Activated T-helper 9 cell treated with anti-CD3 and anti-CD28 coated beads, Interleukin-2, amount 50 U/mL, for 16 hours (primary cell): ENCODE results near the gene ZNF593OS.
A peak's percentile ranks its signal among the peaks of the same experiment; 100 is the strongest.

Experiments used
- DNase-seq: peaks from one replicate; pipeline ENCODE4 v3.0.0-alpha.2; 2020; ENCODE audit warnings: low read depth

The ZNF593OS gene

DNA sequence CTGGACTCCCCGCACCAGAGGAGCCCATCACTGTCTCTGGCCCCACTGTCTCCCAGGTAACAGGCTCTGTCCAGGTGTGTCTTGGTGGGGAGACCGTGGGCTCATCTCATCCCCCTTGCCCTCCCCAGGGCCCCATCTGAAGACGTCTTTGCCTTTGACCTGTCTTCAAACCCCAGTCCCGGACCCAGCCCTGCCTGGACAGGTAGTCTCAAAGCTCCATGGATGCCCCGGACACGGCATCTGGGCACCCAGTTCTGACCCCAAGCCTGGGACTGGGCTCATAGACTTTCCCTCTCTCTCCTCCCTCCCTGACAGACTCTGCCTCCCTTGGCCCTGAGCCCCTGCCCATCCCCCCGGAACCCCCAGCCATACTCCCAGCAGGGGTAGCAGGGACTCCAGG is 12.5 kb upstream of the ZNF593OS start:
- DNase-seq: no peak

DNA sequence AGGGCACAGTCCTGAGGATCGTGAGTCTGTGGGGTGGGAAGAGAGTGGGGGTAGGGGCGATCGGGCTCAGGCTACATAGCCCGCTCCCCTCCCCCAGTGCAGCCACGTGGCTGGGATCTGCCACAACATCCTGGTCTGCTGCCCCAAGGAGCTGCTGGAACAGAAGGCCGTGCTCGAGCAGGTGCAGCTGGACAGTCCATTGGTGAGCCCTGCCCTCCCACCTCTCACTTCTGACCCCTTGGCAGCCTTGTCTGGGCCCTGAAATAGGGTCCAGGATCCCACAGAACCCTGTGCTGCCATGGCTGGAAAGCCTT is 10.7 kb upstream of the ZNF593OS start:
- no peak for DNase-seq

- DNase-seq: no peak
Measured at GRCh38 chr1:26181586-26182382, 10.2 kb upstream of the ZNF593OS start.

DNA sequence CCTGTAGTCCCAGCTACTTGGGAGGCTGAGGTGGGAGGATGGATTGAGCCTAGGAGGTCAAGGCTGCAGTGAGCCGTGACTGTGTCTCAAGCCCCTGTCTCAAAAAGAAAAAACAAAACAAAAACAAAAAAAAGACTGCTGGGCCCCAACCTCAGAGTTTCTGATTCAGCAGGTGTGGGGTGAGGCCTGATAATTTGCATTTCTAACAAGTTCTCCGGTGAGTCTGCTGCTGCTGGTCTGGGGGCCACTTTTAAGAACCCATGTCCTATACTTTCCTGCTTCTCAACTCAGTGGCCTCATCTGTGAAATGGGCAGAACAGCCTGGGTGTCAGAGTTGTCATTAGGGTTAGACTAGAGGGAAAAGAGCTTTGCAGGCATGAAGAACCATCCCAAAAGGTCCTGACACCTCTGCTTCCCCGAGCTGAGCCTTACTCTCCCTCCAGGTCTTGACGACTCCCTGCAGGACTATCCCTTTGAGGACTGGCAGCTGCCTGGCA is 8.4 kb upstream of the ZNF593OS start:
- DNase-seq: no peak

DNA sequence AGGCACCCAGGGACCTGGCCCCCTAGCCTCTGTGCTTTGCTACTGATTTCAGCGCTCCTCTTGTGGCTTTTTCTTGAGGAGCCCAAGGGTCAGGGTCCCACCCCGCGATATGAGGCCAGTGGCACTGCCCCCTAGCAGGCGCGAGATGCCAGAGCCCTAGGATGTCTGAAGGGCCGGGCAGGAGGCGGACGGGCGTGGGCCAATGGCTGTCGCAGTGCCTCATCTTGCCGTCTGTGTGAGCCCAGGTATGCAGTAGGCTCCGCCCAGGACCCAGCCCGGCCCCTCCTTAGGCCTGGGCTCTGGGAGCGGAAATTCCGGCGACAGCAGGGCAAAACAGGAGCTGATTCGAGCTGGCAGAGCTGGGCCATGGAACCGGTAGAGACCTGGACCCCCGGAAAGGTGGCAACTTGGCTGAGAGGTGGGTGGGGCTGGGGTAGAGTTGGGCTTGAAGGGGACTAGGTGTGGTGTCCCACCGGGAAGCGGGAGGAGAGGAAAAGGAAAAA is 5.6 kb upstream of the ZNF593OS start, which contains the start of gene CNKSR1:
Gene CNKSR1, plus strand, starts transcription at position 310 of the 503 bp plus-strand sequence. Its CDS starts 57 bp downstream, at position 367.
- DNase-seq: no peak

GRCh38 chr1:26175346-26175745 is 3.7 kb upstream of the ZNF593OS start:
- no peak for DNase-seq

GRCh38 chr1:26170472-26170821 is 1.2 kb downstream of the ZNF593OS start:
- no peak for DNase-seq

DNA sequence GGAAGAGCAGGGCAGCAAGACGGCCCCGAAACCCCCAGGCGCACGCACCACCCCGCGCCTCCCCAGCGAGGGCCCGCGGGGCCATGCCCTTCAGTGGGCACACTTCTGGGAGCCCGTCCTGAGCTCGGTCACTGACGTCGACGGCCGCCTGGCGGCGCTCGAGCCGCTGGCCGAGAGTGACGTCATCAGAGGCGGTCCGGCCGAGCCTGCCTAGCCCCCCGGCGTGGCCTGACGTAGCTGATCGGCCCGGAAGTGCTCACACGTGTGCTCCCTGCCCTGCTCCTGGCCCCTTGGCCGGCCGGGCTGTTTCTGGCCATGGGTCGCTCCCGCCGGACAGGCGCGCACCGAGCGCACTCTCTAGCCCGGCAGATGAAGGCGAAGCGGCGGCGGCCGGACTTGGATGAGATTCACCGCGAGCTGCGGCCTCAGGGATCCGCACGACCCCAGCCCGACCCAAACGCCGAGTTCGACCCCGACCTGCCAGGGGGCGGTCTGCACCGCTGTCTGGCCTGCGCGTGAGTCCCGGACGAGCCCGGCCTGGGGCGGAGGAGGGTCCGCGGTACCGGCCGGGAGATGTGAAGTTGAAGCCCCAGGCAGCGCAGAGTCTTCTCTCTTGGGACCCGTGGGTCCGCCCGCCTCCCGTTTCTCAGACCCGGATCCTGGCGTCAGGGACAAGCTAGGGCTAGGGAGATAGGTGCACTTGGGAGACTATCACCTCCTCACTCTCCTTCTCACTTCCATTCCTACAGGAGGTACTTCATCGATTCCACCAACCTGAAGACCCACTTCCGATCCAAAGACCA is 1.8 kb downstream of the ZNF593OS start, which contains the start of gene ZNF593:
Gene ZNF593, plus strand, starts transcription at position 240 of the 803 bp plus-strand sequence. Its CDS starts 76 bp downstream, at position 316.
- peak; percentile 83 for DNase-seq

DNA sequence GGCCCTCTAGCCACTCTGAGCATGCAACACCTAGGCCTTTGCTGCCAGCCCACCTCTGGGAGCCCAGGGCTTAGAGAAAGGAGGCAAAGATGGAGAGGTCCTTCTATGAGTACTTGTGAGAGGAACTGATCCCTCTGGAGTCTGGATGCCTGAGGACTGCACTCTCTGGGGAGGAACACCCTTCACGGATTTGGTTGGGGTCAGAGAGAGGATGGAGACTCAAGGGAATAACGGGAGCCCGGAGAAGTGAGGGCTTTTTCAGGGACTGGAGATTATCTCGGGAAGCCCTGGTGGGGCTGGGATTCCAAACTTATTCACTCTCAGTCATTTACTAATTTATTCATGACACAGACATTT is 2.5 kb downstream of the ZNF593OS start:
- DNase-seq: no peak

DNA sequence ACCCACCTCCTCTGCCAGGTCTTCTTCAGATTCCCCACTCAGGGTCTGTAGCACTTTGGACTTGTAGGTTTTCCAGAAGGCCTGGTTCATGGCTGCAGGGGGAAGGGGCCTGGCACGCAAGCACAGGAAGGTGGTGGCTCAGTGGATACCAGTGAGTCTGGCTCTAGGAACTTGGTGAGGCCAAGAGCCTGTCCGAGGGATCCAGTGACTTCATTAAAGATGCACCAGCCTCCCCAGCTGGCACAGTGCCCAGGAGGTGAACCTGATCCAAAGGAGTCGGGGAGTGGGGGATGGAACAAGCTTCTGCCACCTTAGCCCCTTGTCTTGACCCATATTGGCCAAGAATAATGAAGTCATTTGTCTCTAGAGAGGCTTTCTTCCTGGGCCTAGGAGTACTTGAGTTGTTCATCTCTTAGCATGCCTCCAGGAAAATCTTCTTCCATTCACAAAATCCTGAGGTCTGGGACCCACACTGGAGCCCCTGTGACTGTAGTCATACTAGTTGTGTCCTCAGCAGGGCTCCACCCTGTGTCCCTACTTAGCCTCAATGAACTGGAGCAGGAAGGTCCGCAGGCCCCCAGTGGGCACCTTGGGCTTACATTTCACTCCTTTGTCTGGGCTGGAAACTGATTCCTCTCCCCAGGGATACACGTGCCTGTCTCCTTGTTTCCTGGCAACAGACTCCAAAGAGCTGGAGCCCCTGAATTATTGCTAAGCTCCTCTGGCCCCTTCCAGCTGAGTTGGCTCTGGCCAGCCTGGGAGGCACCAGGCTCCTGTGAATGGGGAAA is 3.0 kb downstream of the ZNF593OS start, which contains the start of gene C1orf232:
Gene C1orf232, minus strand, starts transcription at position 554 of the 788 bp plus-strand sequence. Its CDS starts 464 bp downstream, at position 90.
- no peak for DNase-seq

DNA sequence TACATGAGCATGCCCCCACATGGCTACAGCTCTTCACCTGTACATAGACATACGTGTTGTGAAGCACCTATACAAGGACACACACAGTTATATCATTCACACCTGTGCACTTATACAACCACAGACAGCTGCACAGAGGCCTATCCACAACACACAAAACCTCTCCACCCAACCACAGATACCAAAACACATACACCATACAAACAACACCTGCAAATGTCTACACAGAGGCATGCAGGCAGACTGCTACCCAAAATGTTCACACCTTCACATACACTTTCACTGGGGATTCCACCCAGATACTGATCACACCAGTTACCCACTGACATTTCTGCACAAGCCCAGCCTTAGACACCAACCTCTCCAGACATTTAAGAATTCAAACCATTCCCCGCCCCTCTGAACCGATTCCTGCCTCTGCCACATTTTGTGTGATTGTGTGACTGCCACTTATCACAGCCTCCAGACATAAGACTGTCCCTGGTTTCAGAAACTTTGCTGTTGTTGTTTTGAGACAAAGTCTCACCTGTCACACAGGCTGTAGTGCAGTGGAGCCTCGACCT is 4.8 kb downstream of the ZNF593OS start:
- DNase-seq: no peak

DNA sequence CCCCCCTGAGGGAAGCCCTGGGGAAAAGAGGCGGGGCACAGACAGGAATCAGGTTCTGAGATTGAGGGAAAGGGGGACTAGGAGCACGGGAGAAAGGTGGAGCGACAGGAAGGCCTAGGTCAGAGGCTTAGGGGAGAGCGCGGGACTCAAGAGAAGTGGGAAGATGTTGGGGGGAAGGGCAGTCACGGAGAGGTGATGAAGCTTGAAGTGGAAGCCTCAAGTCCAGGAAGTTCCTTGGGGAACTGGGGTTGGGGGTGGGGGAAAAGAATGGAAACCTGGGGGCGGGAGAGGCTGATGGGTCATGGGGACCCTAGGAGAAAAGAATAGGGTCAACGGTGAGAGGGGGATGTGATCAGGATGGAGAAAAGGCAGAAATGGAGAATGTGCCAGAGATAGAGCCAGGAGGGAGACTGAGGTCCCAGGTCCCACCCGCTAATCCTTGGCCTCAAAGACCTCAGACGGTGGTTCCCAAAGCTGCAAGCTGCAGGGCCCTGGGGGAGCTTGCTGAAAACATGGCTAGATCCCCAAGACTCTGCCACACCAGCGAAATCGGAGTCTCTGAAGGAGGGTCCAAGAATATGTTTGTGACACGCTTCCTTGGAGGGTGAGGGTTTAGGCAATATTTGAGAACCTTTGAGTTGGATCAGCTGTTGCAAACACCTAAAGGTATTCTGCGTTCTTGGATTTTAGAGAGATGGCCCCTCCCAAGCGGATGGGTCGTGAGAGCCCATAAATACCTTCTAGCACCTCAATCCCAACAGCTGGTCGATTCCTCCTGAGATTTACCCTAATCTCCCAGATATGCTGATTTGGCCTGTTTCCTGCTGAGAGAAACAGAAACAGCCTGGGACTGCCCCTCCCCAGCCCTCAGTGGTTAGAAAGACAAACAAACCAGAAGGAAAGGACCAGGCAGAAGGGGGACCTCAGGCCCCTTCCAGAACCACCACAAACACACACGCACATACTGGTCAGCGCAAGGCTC is 6.5 kb downstream of the ZNF593OS start:
- DNase-seq: no peak

- peak; percentile 33 for DNase-seq
Measured at GRCh38 chr1:26164036-26164860, 7.4 kb downstream of the ZNF593OS start.

DNA sequence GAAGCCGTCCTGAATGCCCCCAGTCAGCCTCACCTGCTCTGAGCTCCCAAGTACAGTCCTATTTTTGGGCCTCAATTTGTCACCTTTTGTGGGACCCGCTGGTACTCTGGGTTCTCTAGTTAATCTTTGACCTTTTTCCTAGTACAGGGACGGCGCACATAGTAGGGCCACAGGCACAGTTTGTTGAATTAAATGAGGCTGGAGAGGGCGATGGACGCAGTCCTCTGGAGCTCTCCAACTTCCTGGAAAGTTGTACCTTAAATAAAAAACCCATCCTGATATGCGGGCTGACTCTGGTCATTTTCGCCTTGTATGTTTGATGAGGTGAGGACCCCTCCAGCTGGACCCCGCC is 8.0 kb downstream of the ZNF593OS start:
- DNase-seq: no peak

GRCh38 chr1:26162220-26162709 is 9.4 kb downstream of the ZNF593OS start:
- no peak for DNase-seq

GRCh38 chr1:26161415-26162219 is 10.0 kb downstream of the ZNF593OS start:
- peak; percentile 18 for DNase-seq

GRCh38 chr1:26160527-26161414 is 10.9 kb downstream of the ZNF593OS start:
- no peak for DNase-seq

- DNase-seq: no peak
Measured at GRCh38 chr1:26159743-26160039, 11.9 kb downstream of the ZNF593OS start.
